LNCaP clone FGC (cell line): Measurements from ENCODE around the gene VPS9D1.

Source experiments
- DNase-seq: peaks from one replicate; pipeline ENCODE4 v3.0.0-alpha.2; 2011; ENCODE audit warnings: low read depth
- H3K4me3 ChIP-seq: 2 replicates; pipeline ENCODE4 v1.5.1; 2011; ENCODE audit warnings: mild to moderate bottlenecking, low read depth, low read length, control low read depth
- CTCF ChIP-seq: IDR thresholded peaks from 2 replicates; pipeline ENCODE4 v1.5.1; 2012; ENCODE audit warnings: mild to moderate bottlenecking; ENCODE audit not compliant: control insufficient read depth, insufficient read depth; ENCODE audit errors: extremely low read depth

Gene VPS9D1

GRCh38 chr16:89720813-89721545 is at the start of gene VPS9D1, which contains the start of gene ZNF276:
Gene VPS9D1 (minus strand): TSS chr16:89720898. CDS start chr16:89720861, 37 bp downstream.
Gene ZNF276 (plus strand): TSS chr16:89721537. CDS start chr16:89721641, 104 bp downstream.
- H3K4me3 ChIP-seq, result peak within 1 kb of the TSS; percentile 66
- TF ChIP-seq CTCF, result no peak
- no peak for DNase-seq

GRCh38 chr16:89770367-89770766 is 49.7 kb upstream of the VPS9D1 start:
- no peak for TF ChIP-seq CTCF
- H3K4me3 ChIP-seq, result no peak overlapping the region
- no peak for DNase-seq

- TF ChIP-seq CTCF, result no peak
- H3K4me3 ChIP-seq, result no peak overlapping the region
- DNase-seq, result no peak
These were observed 44.7 kb upstream of the VPS9D1 start for GRCh38 chr16:89765292-89765830.

- DNase-seq, result no peak
- no peak for TF ChIP-seq CTCF
- H3K4me3 ChIP-seq, result no peak overlapping the region
These were observed 44.1 kb upstream of the VPS9D1 start for GRCh38 chr16:89764711-89765201.

- H3K4me3 ChIP-seq, result no peak overlapping the region
- DNase-seq, result no peak
- TF ChIP-seq CTCF, result no peak
These were observed 40.7 kb upstream of the VPS9D1 start for GRCh38 chr16:89761304-89761922.

- TF ChIP-seq CTCF, result no peak
- no peak for DNase-seq
- H3K4me3 ChIP-seq, result no peak overlapping the region
These were observed 39.1 kb upstream of the VPS9D1 start for GRCh38 chr16:89759746-89760340.
